Stimulated activated CD4-positive, alpha-beta T cell treated with anti-CD3 and anti-CD28 coated beads, TNF-alpha, amount 100 ng/mL, for 48 hours (primary cell): ENCODE measurements around the gene ART1.
A peak's percentile ranks its signal among the peaks of the same experiment; 100 is the strongest.
"Not testable (repeated sequence)": the region's sequence is repeated elsewhere in the genome, so short reads cannot be mapped to it uniquely, and the experiment has no call there.

Experiments used
- DNase-seq, 3 donors: peaks; one replicate each; pipeline ENCODE4 v3.0.0-alpha.2; 2020; ENCODE audit warnings: low read depth in 3 of 3

Gene ART1

GRCh38 chr11:3632070-3632660, 12.8 kb upstream of the ART1 start:
- DNase-seq: no peak

DNA sequence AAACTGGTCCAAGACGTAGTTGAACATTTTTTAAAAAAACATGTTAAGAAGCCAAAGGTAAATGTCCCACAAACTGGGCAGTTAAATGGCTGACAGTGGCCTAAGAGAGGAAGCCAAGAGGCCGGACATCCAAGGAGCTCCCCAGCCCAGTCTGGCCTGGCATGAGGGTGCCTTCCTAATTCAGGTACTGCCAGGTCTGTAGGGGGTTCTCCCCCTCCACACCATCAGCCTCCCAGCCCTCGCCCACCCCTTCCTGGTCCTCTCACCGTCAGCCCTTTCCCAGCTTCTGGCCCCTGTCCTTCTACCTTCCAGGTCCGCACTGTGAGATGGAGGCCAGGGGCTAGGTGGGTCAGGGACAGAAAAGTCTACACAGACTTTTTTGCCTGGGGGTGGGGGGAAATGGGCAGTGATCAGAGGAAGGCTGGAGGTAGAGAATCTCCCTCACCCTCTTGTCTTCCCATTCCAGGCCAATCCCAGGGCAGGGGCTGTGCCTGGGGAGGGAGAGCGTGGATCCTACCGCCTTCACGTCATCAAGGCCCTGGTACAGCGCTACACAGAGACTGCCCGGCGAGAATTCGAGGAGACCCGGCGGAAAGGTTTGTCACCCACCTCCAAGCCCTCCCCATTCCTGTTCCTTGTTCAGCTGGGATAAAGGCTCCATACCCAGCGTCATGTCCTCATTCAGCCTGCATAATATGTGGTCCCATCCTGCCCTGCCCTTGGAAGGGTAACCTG, 9.1 kb upstream of the ART1 start:
- no peak for DNase-seq

DNA sequence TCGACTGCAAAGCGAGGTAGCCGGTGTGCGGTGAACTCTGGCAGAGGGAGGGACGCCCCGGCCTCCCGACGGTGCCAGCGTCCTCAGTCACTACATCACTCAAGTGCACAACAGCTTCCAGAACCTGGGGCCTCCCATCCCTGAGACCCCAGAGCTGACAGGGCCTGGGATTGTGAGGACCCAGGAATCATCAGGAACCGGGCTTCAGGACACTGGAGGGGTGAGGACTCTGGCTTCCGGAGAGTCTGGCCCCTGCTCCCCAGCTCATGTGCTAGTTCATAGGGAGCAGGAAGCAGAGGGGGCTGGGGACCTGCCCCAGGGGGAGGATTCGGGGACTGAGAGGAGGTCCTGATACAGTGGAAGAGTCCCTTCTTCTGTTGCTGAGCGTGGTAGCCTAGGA, 7.7 kb upstream of the ART1 start:
- DNase-seq: no peak

DNA sequence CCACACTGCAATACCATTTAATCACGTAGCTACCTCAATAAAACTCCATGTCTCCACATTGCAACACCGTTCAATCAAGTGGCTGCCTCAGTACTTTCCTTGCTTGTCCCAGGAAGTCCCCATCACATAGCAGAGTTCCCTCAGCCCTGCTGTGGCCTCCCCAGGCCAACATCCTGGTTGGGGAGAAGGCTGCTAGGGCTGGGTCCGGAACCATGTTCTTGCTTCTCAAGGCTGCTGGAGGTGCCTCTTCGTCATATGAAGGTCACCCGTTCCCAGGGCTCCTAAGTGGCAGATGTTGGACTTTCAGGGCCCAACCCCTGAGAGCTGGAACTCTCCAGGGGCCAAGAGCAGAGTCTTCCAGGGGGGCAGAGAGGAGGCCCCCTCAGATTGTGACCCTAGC, 6.4 kb upstream of the ART1 start:
- no peak for DNase-seq

- DNase-seq: no peak
Measured at GRCh38 chr11:3639841-3640240, 5.1 kb upstream of the ART1 start.

DNA sequence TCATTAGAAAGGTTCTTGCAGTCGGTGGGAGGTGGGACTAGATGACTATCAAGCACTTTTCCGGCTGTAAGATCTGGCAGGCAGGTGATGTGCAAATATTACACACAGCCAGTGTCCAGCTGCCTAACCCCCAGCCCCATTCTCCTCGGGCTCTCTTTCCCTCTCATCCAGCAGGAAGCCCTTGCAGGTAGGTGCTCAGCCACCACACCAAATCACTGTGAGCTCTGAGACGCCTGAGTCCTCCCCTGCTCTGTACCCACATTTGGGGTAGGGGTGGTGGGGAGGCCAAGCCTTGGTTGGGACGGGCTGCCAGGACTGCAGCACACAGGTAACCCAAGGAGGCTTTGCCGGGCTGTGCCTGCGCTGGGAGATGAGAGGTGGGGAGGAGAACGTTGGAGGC, 3.7 kb upstream of the ART1 start:
- DNase-seq: no peak

GRCh38 chr11:3641701-3642070, 3.2 kb upstream of the ART1 start, which contains the start of gene ART5:
ART5 (minus strand) TSS chr11:3641992; CDS start chr11:3641862, 130 bp downstream.
- no peak for DNase-seq

GRCh38 chr11:3642071-3642951, 2.6 kb upstream of the ART1 start:
- DNase-seq: peak; percentile 10 to 65 (median 48)

GRCh38 chr11:3643102-3643546, 1.8 kb upstream of the ART1 start:
- not testable (repeated sequence) for DNase-seq

GRCh38 chr11:3645552-3645951, 624 bp downstream of the ART1 start:
- DNase-seq: no peak

DNA sequence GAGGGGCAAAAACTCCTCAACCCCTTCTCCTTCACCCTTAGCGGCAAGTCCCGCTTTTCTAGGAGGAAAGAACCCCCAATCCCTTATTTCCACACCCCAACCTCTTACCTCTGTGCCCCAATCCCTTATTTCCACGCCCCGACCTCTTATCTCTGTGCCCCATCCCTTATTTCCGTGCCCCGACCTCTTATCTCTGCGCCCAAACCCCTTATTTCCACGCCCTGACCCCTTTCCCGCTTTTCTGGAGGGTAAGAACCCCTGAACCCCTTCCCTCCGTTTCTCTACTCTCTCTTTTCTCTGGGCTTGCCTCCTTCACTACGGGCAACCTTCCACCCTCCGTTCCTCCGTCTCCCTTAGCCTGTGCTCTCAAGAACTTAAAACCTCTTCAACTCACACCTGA, 3.9 kb downstream of the ART1 start:
- not testable (repeated sequence) for DNase-seq

DNA sequence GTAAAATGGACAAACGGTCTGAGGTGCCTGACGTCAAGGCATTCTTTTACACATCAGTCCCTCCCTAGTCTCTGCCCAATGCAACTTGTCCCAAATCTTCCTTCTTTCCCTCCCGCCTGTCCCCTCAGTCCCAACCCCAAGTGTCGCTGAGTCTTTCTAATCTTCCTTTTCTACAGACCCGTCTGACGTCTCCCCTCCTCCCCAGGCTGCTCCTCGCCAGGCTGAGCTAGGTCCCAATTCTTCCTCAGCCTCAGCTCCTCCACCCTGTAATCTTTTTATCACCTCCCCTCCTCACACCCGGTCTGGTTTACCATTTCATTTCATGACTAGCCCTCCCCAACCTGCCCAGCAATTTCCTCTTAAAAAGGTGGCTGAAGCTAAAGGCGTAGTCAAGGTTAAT, 4.4 kb downstream of the ART1 start:
- not testable (repeated sequence) for DNase-seq

DNA sequence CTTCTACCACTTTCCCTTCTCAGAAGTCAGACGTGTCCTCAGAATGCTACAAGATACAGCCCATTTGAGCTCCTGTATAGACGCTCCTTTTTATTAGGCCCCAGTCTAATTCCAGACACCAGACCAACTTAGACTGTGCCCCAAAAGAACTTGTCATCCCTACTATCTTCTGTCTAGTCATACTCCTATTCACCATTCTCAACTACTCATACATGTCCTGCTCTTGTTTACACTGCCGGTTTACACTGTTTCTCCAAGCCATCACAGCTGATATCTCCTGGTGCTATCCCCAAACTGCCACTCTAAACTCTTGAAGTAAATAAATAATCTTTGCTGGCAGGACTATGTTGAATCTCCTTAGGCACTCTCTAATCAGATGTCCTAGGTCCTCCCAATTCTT, 7.6 kb downstream of the ART1 start:
- DNase-seq: not testable (repeated sequence)

GRCh38 chr11:3655547-3655946, 10.6 kb downstream of the ART1 start:
- no peak for DNase-seq

GRCh38 chr11:3657331-3657730, 12.4 kb downstream of the ART1 start:
- not testable (repeated sequence) for DNase-seq

- no peak for DNase-seq
Measured at GRCh38 chr11:3658252-3658651, 13.3 kb downstream of the ART1 start.

DNA sequence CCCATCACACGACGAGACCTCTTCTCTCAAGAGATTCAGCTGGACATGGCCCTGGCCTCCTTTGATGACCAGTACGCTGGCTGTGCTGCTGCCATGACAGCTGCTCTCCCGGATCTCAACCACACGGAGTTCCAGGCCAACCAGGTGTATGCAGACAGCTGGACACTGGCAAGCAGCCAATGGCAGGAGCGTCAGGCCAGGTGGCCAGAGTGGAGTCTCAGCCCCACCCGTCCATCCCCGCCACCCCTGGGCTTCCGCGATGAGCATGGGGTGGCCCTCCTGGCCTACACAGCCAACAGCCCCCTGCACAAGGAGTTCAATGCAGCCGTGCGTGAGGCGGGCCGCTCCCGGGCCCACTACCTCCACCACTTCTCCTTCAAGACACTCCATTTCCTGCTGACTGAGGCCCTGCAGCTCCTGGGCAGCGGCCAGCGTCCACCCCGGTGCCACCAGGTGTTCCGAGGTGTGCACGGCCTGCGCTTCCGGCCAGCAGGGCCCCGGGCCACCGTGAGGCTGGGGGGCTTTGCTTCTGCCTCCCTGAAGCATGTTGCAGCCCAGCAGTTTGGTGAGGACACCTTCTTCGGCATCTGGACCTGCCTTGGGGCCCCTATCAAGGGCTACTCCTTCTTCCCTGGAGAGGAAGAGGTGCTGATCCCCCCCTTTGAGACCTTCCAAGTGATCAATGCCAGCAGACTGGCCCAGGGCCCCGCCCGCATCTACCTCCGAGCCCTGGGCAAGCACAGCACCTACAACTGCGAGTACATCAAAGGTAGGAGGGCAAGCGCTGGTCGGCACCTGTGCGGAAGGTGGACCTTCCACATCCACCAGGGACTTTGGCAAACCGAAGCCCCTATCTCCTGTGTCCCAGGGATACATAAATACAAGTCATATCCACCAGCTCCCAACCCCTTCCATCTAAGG, 14.9 kb downstream of the ART1 start:
- no peak for DNase-seq

GRCh38 chr11:3660960-3661359, 16.0 kb downstream of the ART1 start:
- no peak for DNase-seq

DNA sequence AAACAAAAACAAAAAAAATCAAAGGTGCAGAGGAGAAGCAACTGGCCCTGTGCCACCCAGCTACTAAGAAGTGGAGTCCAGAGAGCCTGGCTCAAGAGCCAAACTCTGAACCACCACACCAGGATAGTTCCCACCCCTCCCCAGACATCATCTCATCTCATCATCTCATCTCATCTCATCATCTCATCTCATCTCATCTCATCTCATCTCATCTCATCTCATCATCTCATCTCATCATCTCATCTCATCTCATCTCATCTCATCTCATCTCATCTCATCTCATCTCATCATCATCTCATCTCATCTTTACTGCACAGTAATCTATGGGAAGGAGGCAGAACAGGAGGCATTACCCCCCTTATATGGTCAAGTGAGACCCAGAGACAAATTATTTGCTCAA, 17.9 kb downstream of the ART1 start:
- DNase-seq: no peak

DNA sequence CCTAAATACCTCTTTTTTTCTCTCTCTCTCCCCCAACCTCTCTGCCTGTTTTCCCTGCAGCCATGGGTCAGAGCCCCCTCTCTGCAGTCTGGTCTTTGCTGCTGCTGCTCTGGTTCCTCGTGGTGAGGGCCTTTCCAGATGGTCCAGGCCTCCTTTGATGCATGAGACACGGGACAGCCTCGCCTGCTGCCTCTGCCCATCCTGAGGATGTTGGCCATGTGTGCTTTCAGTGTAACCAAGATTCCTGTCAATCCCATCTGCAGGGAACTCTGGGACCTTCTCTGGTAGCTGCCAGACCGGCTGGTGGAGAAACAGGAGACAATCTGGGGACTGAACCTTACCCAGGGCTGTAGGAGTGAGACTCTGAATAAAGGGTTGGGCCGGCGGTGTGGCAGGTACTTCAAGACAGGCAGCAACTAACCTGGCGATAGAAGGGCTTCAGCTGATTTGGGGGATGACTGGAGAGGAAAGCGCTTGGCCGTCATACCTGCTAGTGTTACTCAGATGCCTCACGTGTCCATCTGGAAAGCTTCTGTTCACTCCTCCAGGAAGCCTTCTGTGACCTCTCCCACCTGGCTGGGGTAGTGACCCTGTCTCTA, 19.2 kb downstream of the ART1 start:
- no peak for DNase-seq
